Urinary bladder (tissue), 4 donors: ENCODE results near the gene ASL. TPM values are rescaled to one million over a fixed set of nuclear protein-coding genes. Genes with fewer than 3 reads are reported as not detected.
A peak's percentile ranks its signal among the peaks of the same experiment; 100 is the strongest.
"Not testable (repeated sequence)": the region's sequence is repeated elsewhere in the genome, so short reads cannot be mapped to it uniquely, and the experiment has no call there.

Source experiments
- DNase-seq: peaks from one replicate; pipeline ENCODE4 v3.0.0-alpha.2; 2015; ENCODE audit errors: extremely low spot score
- H3K27ac ChIP-seq: one replicate; pipeline ENCODE4 v1.5.1; 2013; ENCODE audit warnings: low read depth, mild to moderate bottlenecking, moderate library complexity
- H3K36me3 ChIP-seq: one replicate; pipeline ENCODE4 v1.6.1; 2013; ENCODE audit warnings: mild to moderate bottlenecking, moderate library complexity; ENCODE audit not compliant: insufficient read depth
- H3K4me1 ChIP-seq: one replicate; pipeline ENCODE4 v1.6.1; 2013; ENCODE audit warnings: mild to moderate bottlenecking, moderate library complexity; ENCODE audit not compliant: insufficient read depth
- H3K4me3 ChIP-seq: one replicate; pipeline ENCODE4 v1.5.1; 2013; ENCODE audit warnings: low read depth, low read length
- WGBS: extraction: QIAGEN DNeasy Blood & Tissue Kit; methylation state at CpG from one replicate; pipeline ENCODE4 v1.1.7; 2013; 5-methylcytosine and 5-hydroxymethylcytosine counted together
- polyA plus RNA-seq: library from polyadenylated mRNA; stranded (reverse); fragments of 200-250 nt; gene quantifications from one replicate; pipeline ENCODE4 v1.2.3, GENCODE V29; 2013
- total RNA-seq: library from RNA; depleted of rRNA; stranded (reverse); fragments of >200 nt; gene quantifications from one replicate; pipeline ENCODE4 v1.2.3, GENCODE V29; 2014
- donor health status: healthy with polysubstance abuse.
- donor health status: healthy.

ASL gene
- total RNA-seq (11.1 TPM), polyA plus RNA-seq (34.9 TPM)

DNA sequence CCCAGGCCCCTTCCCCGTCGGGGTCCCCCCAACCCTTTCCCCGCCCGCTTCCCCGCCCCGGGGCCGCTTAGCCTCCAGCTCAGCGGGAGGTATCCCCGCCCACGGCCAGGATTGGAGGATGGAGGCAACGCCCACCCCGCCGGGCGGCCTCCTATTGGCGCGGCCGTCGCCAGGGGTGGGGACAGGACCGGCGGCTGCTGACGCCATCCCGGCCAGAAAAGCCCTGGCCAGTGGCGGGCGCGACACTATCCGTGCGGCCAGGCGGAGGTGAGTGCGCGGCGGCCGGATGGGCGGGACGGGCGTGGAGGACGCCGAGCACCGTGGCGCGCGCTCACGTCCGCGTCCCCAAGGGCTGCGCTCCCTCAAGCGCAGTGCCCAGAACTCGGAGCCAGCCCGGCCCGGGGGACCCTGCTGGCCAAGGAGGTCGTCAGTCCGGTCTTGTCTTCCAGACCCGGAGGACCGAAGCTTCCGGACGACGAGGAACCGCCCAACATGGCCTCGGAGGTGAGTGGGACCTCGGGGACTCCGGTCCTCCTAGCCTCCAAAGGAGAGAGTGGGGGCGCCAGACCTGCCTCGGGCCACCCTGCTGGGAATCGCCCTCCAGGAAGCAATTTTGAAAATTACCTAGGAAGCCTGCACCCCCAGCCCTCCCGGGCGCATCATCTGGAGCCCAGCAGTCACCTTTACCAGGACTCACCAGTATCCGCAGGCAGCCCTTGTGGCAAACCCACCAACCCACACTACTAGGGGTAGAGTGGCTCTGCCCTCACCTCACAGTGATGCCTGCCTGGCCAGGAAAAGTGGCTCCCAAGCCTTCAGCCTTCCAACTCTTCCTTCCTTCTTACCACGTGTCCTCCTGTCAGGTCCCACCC is at the start of gene ASL:
Gene ASL, plus strand, starts transcription at position 230 of the 872 bp plus-strand sequence. Its CDS starts 263 bp downstream, at position 493.
- WGBS, result under 1% methylated on average over 67 of the region's 67 CpGs

DNA sequence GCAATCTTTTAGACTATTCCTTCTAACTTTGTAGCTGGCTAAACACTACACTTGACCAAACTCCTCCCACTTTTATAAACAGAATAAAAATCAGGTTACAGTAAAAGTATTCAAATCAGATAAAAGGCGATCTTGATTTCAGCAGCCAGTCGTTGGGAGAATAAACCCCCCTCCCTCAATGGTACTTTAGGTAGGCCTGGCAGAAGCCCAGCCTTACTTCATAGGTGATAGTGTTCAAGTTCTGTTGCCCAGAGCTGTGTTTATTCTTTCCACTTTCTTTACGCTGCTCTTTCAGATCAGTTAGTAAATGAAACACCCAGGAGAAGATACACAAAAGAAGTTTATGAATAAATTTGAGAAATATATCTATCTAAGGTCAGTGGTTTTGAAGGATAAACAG is 47.3 kb upstream of the ASL start:
- WGBS, result 28% methylated on average over 3 of the region's 3 CpGs
- DNase-seq, H3K4me1 ChIP-seq, H3K36me3 ChIP-seq, H3K27ac ChIP-seq, H3K4me3 ChIP-seq: not testable (repeated sequence)

More for the DNA sequence above, at the start of gene ASL:
- Histone ChIP-seq H3K27ac (no peak within 1 kb of the TSS), H3K4me3 (peak within 1 kb of the TSS; percentile 64), H3K36me3 (no peaks in the 10 kb centered on the region), H3K4me1 (no peaks in the 10 kb centered on the region)
- peak; percentile 60 for DNase-seq

DNA sequence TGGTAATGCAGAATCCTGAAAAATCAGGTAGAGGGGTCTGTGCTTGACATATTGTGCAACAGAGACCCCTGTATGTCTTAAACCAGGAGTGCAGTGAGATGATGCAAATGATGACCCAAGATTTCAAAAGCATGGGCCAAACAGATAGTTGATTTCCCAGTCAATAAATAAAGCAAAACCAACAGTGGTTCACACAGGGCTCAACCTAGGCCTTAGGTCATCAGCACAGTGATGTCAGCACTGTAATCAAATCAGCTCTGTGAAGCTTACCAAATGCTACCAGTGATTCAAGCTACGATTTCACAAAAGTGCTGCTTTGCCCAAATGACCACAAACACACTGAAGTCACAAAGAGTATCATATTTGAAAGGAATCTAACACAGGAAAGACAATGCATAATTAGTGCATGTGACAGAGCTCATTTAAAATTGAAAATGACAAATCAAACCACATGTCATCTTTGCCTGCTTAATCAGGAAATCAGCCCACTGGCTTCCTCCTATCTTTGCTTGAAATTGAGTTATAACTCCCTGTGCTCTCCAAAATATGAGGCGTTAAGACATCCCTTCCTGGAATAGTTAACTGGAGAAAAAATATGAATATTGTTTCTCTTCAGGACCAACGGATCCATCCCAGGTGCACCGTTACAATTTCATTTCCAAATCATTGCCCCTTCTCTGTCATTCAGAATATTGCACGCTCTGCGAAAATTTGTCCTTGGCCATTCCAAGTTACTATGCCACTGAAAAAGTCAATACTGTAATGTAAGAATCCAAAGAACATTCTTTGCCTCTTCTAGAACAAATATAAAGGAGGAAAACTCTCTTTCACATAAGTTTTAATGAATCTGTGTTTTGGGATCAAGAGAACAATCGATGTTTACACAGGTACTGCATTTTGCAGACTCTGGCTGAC is 41.9 kb upstream of the ASL start:
- WGBS, result 75% methylated on average over 7 of the region's 7 CpGs
- Histone ChIP-seq H3K4me3 (no peak overlapping the region), H3K4me1 (no peaks in the 10 kb centered on the region)

DNA sequence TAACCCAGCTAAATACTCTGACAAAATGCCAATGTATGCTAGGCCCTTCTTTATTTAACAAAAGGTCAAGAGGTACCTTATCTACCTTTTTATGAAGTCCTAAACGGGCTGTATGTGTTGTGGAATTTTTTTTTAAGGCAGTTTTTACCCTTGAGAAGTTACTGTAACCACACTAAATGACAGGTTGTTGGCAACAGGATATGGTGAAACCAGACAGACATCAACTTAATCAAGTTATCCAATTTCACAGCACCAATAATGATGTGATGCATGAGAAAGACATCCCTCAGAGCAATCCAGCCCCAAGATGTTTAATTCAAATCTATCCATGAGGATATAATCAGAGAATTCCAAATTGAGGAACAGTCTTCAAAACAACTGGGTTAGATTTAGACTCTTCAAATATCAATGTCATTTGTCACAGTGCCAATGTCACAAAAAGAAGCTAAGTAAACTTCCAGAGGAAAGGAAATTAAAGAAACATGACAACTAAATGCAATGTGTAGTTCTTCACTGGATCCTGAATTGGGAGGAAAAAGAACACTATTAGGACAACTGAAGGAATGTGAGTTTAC is 41.1 kb upstream of the ASL start:
- not testable (repeated sequence) for DNase-seq, H3K4me3 ChIP-seq, H3K27ac ChIP-seq, H3K4me1 ChIP-seq, H3K36me3 ChIP-seq
- WGBS, result 22% methylated on average over 1 of the region's 1 CpG

More for the DNA sequence above, 41.9 kb upstream of the ASL start:
- no peaks in the 10 kb centered on the region for H3K36me3 ChIP-seq
- no peak for DNase-seq
- no peak overlapping the region for H3K27ac ChIP-seq

DNA sequence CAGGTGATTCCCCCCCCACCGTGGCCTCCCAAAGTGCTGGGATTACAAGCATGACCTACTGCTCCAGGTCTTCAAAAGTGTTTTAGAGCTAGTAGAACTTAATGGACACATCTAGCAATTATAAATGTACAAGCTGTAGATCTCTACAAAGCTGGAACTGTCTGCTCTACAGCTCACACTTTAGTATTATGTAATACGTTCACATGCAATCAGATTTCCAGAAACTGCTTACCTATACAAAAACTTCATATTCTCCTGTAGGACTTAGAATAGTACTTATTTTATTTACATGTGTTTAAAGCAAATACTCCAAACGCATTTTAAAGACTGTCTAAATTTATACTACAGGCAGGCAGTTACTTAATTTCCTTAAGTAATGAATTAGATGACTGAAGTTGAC is 39.2 kb upstream of the ASL start:
- WGBS, result 75% methylated on average over 3 of the region's 3 CpGs
- Histone ChIP-seq H3K4me1 (no peaks in the 10 kb centered on the region), H3K27ac (no peak overlapping the region), H3K4me3 (no peak overlapping the region), H3K36me3 (no peaks in the 10 kb centered on the region)
- DNase-seq, result no peak

DNA sequence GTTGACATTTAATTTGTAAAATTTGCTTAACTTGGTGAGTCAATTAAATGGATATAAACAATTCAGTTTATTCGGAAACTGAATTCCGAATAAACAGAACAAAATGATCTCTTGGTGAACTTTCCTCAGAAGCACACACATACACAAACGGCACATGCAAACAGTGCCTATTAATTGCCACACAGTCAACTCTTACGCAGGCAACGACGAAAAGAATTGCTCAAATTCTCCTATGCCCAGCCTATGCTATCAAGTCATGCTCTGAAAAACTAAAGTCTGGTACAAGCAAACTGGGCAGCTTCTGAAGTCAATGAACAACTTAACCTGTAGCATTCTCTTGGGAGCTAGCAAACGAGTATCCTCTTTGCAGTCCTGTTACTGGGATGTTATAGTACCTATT is 38.8 kb upstream of the ASL start:
- no peak for DNase-seq
- H3K4me1 ChIP-seq, result no peaks in the 10 kb centered on the region
- H3K27ac ChIP-seq, result no peak overlapping the region
- H3K4me3 ChIP-seq, result no peak overlapping the region
- no peaks in the 10 kb centered on the region for H3K36me3 ChIP-seq
- 86% methylated on average over 7 of the region's 7 CpGs for WGBS

DNA sequence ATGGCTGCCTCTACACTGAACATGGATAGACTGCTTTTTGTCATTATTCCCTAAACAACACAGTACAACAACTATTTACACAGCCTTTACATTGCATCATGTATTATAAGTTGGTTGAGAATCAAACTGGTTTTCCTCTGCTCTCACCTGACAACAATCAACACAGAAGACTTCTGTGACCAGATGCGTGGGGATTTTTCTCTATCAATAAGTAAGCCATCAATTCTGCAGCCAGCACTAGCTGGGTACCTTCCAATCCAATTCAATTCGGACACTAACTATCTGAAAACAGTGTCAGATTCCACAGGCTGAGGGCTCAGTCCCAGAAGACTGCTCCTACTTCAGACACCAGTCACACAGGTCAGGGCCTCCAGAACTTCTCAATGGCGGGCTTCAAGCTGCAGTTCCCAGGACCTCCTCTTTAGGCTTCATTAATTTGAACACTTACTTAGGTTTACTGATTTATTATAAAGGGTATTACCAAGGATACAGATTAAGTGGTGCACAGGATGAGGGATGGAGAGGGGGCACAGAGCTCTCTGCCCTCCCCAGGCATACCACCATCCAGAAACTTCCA is 36.4 kb upstream of the ASL start:
- Histone ChIP-seq H3K4me1 (no peaks in the 10 kb centered on the region), H3K36me3 (no peaks in the 10 kb centered on the region), H3K4me3 (no peak overlapping the region), H3K27ac (no peak overlapping the region)
- no peak for DNase-seq
- 83% methylated on average over 3 of the region's 3 CpGs for WGBS

DNA sequence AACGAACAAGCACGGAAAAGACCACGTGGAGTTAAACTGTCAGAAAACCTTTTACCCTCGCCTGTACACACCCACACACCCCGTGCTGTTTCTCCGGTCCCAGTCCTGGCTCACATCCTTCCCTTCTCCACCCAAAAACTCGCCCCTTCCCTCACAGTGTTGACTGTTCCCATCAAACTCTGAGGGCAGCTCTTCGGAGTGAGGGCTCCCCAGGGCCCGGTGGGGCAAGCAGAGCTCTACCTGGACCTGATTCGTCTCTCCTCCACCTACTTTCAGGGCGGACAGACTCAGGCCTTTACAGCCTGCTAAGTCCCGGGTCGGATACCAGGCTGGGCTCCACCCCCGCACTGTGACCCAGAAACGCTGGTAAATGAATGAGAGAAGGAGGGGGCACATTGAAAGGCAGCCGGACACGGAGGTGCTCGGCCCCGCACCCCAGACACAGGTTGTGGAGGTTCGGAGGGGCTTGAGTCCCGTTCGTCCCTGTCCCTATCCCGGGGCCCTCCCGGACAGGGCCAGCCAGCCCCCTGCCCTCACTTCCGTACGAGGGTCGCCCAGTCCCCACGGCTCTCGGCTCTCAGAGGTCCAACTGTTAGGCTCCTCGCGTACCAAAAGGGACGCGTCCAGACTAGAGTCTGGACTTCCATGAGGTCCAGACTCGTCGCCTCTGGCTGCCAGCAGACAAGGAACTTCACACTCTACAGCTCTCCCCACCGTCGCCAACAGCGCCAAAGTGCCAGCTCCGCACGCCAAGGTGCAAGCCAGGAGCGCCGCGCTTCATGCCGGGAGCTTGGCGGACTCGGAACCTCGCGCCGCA is 31.7 kb upstream of the ASL start:
- no peaks in the 10 kb centered on the region for H3K36me3 ChIP-seq
- 8% methylated on average over 49 of the region's 49 CpGs for WGBS
- H3K27ac ChIP-seq, result no peak overlapping the region
- DNase-seq, result no peak
- H3K4me1 ChIP-seq, result no peaks in the 10 kb centered on the region
- H3K4me3 ChIP-seq, result peak overlapping the region; percentile 29

DNA sequence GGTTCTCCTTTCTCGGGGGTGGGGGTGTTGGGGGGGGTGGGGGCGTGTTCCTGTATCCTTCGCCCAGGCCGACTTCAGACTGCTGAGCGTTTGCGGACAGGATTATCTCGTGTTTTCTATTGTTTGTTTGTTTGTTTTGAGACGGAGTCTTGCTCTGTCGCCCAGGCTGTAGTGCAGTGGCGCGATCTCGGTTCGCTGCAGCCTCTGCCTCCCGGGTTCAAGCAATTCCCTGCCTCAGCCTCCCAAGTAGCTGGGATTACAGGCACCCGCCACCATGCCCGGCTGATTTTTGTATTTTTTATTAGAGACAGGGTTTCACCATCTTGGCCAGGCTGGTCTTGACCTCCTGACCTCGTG is 31.1 kb upstream of the ASL start:
- 19% methylated on average over 17 of the region's 17 CpGs for WGBS
- not testable (repeated sequence) for H3K36me3 ChIP-seq, DNase-seq, H3K27ac ChIP-seq, H3K4me1 ChIP-seq
- peak overlapping the region; percentile 29 for H3K4me3 ChIP-seq

DNA sequence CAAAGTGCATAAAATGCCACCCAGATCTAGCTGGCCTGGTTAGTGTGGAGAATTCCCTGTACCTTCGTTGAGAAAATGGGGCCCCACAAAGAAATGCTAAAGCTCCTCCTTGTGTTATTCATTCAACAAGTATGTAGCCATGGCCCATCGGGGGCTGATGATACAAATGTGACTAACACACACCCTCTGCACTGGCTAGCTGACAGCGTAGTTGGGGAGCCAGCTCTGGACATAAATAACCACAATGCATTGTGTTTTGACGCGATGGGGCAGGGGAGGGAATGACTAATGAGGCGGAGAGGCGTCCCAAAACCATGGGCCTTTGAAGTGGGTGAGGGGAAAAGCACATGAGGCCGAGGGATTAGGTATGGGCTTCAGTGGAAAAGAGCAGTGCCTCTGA is 28.2 kb upstream of the ASL start:
- WGBS, result 64% methylated on average over 8 of the region's 8 CpGs
- Histone ChIP-seq H3K27ac (no peak overlapping the region), H3K4me1 (no peaks in the 10 kb centered on the region), H3K36me3 (no peaks in the 10 kb centered on the region), H3K4me3 (no peak overlapping the region)
- no peak for DNase-seq

DNA sequence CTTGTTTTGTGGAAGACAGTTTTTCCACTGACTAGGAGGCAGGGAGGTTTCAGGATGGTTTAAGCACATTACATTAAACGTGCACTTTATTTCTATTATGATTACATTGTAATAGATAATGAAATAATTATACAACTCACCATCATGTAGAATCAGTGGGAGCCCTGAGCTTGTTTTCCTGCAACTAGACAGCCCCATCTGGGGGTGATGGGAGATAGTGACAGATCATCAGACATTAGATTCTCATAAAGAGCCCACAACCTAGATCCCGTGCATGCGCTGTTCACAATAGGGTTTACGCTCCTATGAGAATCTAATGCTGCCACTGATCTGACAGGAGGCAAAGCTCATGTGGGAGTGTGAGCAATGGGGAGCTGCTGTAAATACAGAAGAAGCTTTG is 25.7 kb upstream of the ASL start:
- 88% methylated on average over 4 of the region's 4 CpGs for WGBS
- H3K4me1 ChIP-seq, DNase-seq, H3K36me3 ChIP-seq, H3K4me3 ChIP-seq, H3K27ac ChIP-seq: not testable (repeated sequence)

DNA sequence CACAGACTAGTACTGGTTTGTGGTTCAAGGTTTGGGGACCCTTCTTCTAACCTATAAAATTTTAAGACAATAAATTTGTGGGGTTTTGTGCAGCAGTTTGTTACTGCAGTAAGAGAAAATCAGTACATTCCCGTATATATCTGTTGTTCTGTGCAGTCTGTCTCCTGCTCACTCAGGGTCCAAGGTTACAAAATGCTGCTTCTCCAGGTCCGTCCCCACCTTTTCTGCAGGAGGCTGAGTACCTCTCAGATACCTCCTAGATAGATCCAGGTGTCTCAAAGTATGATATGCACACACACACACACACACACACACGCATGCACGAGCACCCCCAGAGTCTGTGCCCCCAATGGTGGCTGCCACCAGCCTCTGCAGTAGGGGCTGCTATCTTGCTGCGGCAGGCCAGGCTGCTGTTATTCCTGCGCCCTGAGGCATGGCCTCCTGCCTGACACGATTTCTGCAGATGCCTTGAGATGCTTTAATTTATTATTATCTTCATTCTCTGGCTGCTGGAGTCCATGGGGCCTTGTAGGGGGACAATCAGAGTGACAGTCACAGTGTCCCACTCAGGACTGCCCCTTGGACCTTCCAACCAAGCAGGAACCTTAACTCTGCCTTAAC is 25.2 kb upstream of the ASL start:
- WGBS, result 71% methylated on average over 7 of the region's 7 CpGs
- no peak overlapping the region for H3K27ac ChIP-seq
- DNase-seq, result no peak
- H3K36me3 ChIP-seq, result no peaks in the 10 kb centered on the region
- H3K4me1 ChIP-seq, result no peaks in the 10 kb centered on the region
- H3K4me3 ChIP-seq, result no peak overlapping the region
